Liver (tissue), 9 donors: ENCODE measurements around the gene MICAL2. TPM values are rescaled to one million over a fixed set of nuclear protein-coding genes. Genes with fewer than 3 reads are reported as not detected.

Experiments
- DNase-seq: peaks from one replicate; pipeline ENCODE4 v3.0.0-alpha.2; 2017; ENCODE audit warnings: low spot score
- H3K27ac ChIP-seq, 2 donors: one replicate each; pipeline ENCODE4 v1.7.0; 2013; ENCODE audit warnings: inconsistent platforms in 2 of 2, low read length in 2 of 2, control low read depth in 1 of 2, low read depth in 1 of 2, mild to moderate bottlenecking in 1 of 2
- H3K27me3 ChIP-seq, 4 donors: one replicate each; pipeline versions ENCODE4 v1.6.1 to v1.7.0; 2013; ENCODE audit warnings: low read length in 3 of 4, inconsistent platforms in 1 of 4, mild to moderate bottlenecking in 1 of 4, moderate library complexity in 1 of 4; ENCODE audit not compliant: control insufficient read depth in 4 of 4, insufficient read depth in 4 of 4
- H3K36me3 ChIP-seq, 4 donors: one replicate each; pipeline versions ENCODE4 v1.6.1 to v1.7.0; 2013; ENCODE audit warnings: low read length in 3 of 4, mild to moderate bottlenecking in 3 of 4, low read depth in 1 of 4, moderate library complexity in 1 of 4; ENCODE audit not compliant: control insufficient read depth in 4 of 4, insufficient read depth in 3 of 4
- H3K4me1 ChIP-seq, 4 donors: one replicate each; pipeline versions ENCODE4 v1.6.1 to v1.7.0; 2013; ENCODE audit warnings: low read length in 3 of 4, mild to moderate bottlenecking in 3 of 4, moderate library complexity in 1 of 4; ENCODE audit not compliant: control insufficient read depth in 4 of 4, insufficient read depth in 4 of 4
- H3K4me3 ChIP-seq, 3 donors: one replicate each; pipeline versions ENCODE4 v1.6.1 to v1.7.0; 2013; ENCODE audit warnings: low read length in 3 of 3, control low read depth in 1 of 3, low read depth in 1 of 3, mild to moderate bottlenecking in 1 of 3
- H3K9ac ChIP-seq, 2 donors: one replicate each; pipeline ENCODE4 v1.7.0; 2013; ENCODE audit warnings: low read length in 2 of 2, mild to moderate bottlenecking in 2 of 2, moderate library complexity in 2 of 2, control low read depth in 1 of 2, low read depth in 1 of 2
- H3K9me3 ChIP-seq, 4 donors: one replicate each; pipeline versions ENCODE4 v1.6.1 to v1.7.0; 2013; ENCODE audit warnings: low read length in 3 of 4; ENCODE audit not compliant: control insufficient read depth in 4 of 4
- CTCF ChIP-seq: fragments of 150-350 bp; IDR thresholded peaks from 2 replicates; pipeline ENCODE4 v1.5.1; 2017; ENCODE audit warnings: improper control_type of control experiment, low read depth, low read length; ENCODE audit not compliant: missing input control
- EGR1 ChIP-seq, 2 donors: IDR thresholded peaks; 2 replicates each; pipeline ENCODE4 v1.6.1; 2016 to 2018; ENCODE audit warnings: antibody characterized with exemption in 2 of 2, low read depth in 2 of 2
- FOXA1 ChIP-seq: IDR thresholded peaks from 2 replicates; pipeline ENCODE4 v1.6.1; 2016; ENCODE audit warnings: antibody characterized with exemption
- FOXA2 ChIP-seq: IDR thresholded peaks from 2 replicates; pipeline ENCODE4 v1.6.1; 2016; ENCODE audit warnings: antibody characterized with exemption
- HNF4A ChIP-seq, 2 donors: conservative IDR thresholded peaks; 2 replicates each; pipeline ENCODE4 v1.6.1; 2016; ENCODE audit warnings: antibody characterized with exemption in 2 of 2, mild to moderate bottlenecking in 2 of 2
- HNF4G ChIP-seq: IDR thresholded peaks from 2 replicates; pipeline ENCODE4 v1.6.1; 2016; ENCODE audit warnings: antibody characterized with exemption
- JUND ChIP-seq, 2 donors: IDR thresholded peaks; 2 replicates each; pipeline ENCODE4 v1.6.1; 2016; ENCODE audit warnings: antibody characterized with exemption in 2 of 2
- NR2F2 ChIP-seq: IDR thresholded peaks from 2 replicates; pipeline ENCODE4 v1.6.1; 2016; ENCODE audit warnings: antibody characterized with exemption
- REST ChIP-seq: IDR thresholded peaks from 2 replicates; pipeline ENCODE4 v1.6.1; 2016; ENCODE audit warnings: antibody characterized with exemption, mild to moderate bottlenecking
- RXRA ChIP-seq, 2 donors: IDR thresholded peaks; 2 replicates each; pipeline ENCODE4 v1.6.1; 2017 to 2018; ENCODE audit warnings: antibody characterized with exemption in 2 of 2, mild to moderate bottlenecking in 1 of 2
- SP1 ChIP-seq: IDR thresholded peaks from 2 replicates; pipeline ENCODE4 v1.6.1; 2018; ENCODE audit warnings: antibody characterized with exemption, mild to moderate bottlenecking
- TAF1 ChIP-seq: conservative IDR thresholded peaks from 2 replicates; pipeline ENCODE4 v1.6.1; 2016; ENCODE audit warnings: antibody characterized with exemption, mild to moderate bottlenecking
- YY1 ChIP-seq: IDR thresholded peaks from 2 replicates; pipeline ENCODE4 v1.6.1; 2016; ENCODE audit warnings: antibody characterized with exemption, mild to moderate bottlenecking
- ZBTB33 ChIP-seq: IDR thresholded peaks from 2 replicates; pipeline ENCODE4 v1.6.1; 2016; ENCODE audit warnings: antibody characterized with exemption
- WGBS: extraction: QIAGEN DNeasy Blood & Tissue Kit; methylation state at CpG from one replicate; pipeline ENCODE4 v1.1.7; 2013; 5-methylcytosine and 5-hydroxymethylcytosine counted together
- polyA plus RNA-seq, 2 donors: library from polyadenylated mRNA; stranded (reverse) in 1 of 2; unstranded in 1 of 2; fragments of 200-250 nt in 1 of 2; fragments of >200 nt in 1 of 2; fragmentation: Nextera tagmentation in 1 of 2; extraction: Ambion mirVana in 1 of 2; gene quantifications; one replicate each; pipeline versions ENCODE4 v1.2.1 to v1.2.3, GENCODE V29; 2013 to 2015
- total RNA-seq, 2 donors: library from RNA; depleted of rRNA; stranded (reverse); fragments of >200 nt; gene quantifications; one replicate each; pipeline ENCODE4 v1.2.3, GENCODE V29; 2014
- TF ChIP-seq, protein P1 (sequence below): IDR thresholded peaks from 2 replicates; pipeline ENCODE4 v1.6.1; 2016; ENCODE audit warnings: antibody characterized with exemption
- TF ChIP-seq, protein P2 (sequence below): IDR thresholded peaks from 2 replicates; pipeline ENCODE4 v1.6.1; 2016; ENCODE audit warnings: antibody characterized with exemption
- donor health status: healthy.
- donor health status: healthy.
- donor health status: healthy.
- donor health status: healthy.
- donor health status: healthy.

The MICAL2 gene
- total and polyA plus RNA-seq, 4 donors: 17.5 to 113 (median 42.9) TPM

- no peaks in the 10 kb centered on the region for H3K27me3 ChIP-seq
- no peak overlapping the region for H3K27ac ChIP-seq
- H3K4me3 ChIP-seq: no peak overlapping the region
- 87% methylated on average over 13 of the region's 13 CpGs for WGBS
- peaks cover 4 to 18% (median 12%) of the 10 kb centered on the region in 4 donors for H3K36me3 ChIP-seq
- H3K4me1 ChIP-seq: no peaks in the 10 kb centered on the region
- H3K9me3 ChIP-seq: no peaks in the 10 kb centered on the region
- no peak for DNase-seq
- H3K9ac ChIP-seq: no peak overlapping the region
- TF ChIP-seq, protein P1, sequence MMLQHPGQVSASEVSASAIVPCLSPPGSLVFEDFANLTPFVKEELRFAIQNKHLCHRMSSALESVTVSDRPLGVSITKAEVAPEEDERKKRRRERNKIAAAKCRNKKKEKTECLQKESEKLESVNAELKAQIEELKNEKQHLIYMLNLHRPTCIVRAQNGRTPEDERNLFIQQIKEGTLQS: no peak
- no peak for TF ChIP-seq TAF1
Observed at GRCh38 chr11:12163181-12163941, 53.0 kb downstream of the MICAL2 start.

DNA sequence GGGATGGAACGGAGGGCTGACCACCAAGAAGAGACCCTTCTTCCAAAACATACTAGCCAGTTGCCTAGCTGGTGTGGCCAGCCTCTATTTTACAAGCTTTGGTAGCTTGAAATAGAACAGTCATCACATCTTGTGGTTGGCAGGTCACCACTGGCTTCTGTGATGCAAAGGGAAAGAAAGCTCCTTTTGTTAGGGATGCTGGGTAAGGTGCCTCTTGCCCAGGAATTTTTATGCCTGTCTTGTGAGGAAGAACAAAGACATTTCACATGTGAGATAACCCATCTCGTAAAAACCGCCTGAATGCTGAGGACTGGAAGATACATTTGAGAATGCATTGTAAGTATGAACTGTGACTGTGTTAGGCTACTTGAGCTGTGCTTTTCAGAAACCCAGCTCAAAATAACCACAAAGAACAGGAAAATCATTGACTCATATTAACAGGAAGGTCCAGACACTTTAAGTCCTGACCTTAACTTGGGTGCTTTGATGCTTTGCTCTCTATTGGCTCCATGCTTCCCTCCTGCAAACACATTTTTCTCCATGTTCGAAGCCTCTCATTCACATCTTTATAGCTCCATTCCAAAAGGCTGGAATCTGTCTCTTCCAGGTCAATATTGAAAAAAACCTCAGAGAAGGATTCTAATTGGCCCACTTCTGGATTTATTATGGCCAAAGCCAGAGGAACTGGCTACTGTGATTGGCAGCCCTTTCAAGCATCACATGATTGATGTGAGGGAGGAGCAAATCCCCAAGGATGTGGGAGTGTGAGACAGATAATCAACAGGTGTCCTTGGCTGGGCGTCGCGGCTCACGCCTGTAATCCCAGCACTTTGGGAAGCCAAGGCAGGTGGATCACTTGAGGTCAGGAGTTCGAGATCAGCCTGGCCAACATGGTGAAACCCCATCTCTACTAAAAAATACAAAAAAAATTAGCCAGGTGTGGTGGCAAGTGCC lies 53.9 kb downstream of the MICAL2 start:
- no peaks in the 10 kb centered on the region for H3K9me3 ChIP-seq
- no peak overlapping the region for H3K27ac ChIP-seq
- H3K27me3 ChIP-seq: no peaks in the 10 kb centered on the region
- no peak overlapping the region for H3K9ac ChIP-seq
- no peak overlapping the region for H3K4me3 ChIP-seq
- peaks cover 4 to 18% (median 12%) of the 10 kb centered on the region in 4 donors for H3K36me3 ChIP-seq
- DNase-seq: no peak
- WGBS: 88% methylated on average over 9 of the region's 9 CpGs
- no peak for TF ChIP-seq JUND (IDR thresholded peaks at IDR 0.05)
- TF ChIP-seq SP1: no peak
- no peak for TF ChIP-seq HNF4G
- TF ChIP-seq FOXA1: no peak
- TF ChIP-seq EGR1 (IDR thresholded peaks at IDR 0.05; ENCODE audit: low read depth in 2 of 2): no peak
- TF ChIP-seq FOXA2: no peak
- TF ChIP-seq ZBTB33: no peak
- no peaks in the 10 kb centered on the region for H3K4me1 ChIP-seq

- no peak for DNase-seq
- peaks cover 4 to 18% (median 12%) of the 10 kb centered on the region in 4 donors for H3K36me3 ChIP-seq
- H3K4me3 ChIP-seq: no peak overlapping the region
- H3K9ac ChIP-seq: no peak overlapping the region
- no peaks in the 10 kb centered on the region for H3K9me3 ChIP-seq
- no peaks in the 10 kb centered on the region for H3K4me1 ChIP-seq
- no peaks in the 10 kb centered on the region for H3K27me3 ChIP-seq
- no peak overlapping the region for H3K27ac ChIP-seq
- 95% methylated on average over 8 of the region's 8 CpGs for WGBS
- no peak for TF ChIP-seq JUND (IDR thresholded peaks at IDR 0.05)
- no peak for TF ChIP-seq CTCF
- no peak for TF ChIP-seq FOXA2
- TF ChIP-seq HNF4G: no peak
- TF ChIP-seq YY1: no peak
- TF ChIP-seq SP1: no peak
- TF ChIP-seq RXRA (IDR thresholded peaks at IDR 0.05): no peak
- TF ChIP-seq FOXA1: no peak
- TF ChIP-seq TAF1: no peak
- TF ChIP-seq NR2F2: no peak
- no peak for TF ChIP-seq HNF4A (conservative IDR thresholded peaks at IDR 0.05)
- TF ChIP-seq, protein P2, sequence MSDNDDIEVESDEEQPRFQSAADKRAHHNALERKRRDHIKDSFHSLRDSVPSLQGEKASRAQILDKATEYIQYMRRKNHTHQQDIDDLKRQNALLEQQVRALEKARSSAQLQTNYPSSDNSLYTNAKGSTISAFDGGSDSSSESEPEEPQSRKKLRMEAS: no peak
- no peak for TF ChIP-seq EGR1 (IDR thresholded peaks at IDR 0.05; ENCODE audit: low read depth in 2 of 2)
- TF ChIP-seq REST: no peak
Observed at GRCh38 chr11:12165237-12165875, 55.0 kb downstream of the MICAL2 start.
